SK-N-SH treated with all-trans-retinoic acid at 6 μM for 48 hours (cell line): ENCODE measurements around the gene ZG16.

Source experiments
- ATAC-seq: fragments of 200-7000 bp; cut with Tn5 transposase; 3 replicates; pipeline ENCODE4 v1.9.1; 2020; ENCODE audit warnings: mild to moderate bottlenecking, moderate library complexity
- CSDC2 ChIP-seq: fragments of 250-450 bp; sonication (Bioruptor Pico); IDR thresholded peaks from 2 replicates; pipeline ENCODE4 v1.5.0; 2020; ENCODE audit warnings: mild to moderate bottlenecking, moderate library complexity
- ESRRG ChIP-seq: fragments of 250-450 bp; sonication (Bioruptor Pico); IDR thresholded peaks from 2 replicates; pipeline ENCODE4 v1.6.1; 2021; ENCODE audit warnings: mild to moderate bottlenecking
- GLIS3 ChIP-seq: fragments of 250-450 bp; sonication (Bioruptor Pico); IDR thresholded peaks from 2 replicates; pipeline ENCODE4 v1.5.0; 2020; ENCODE audit warnings: mild to moderate bottlenecking, moderate library complexity
- ISL1 ChIP-seq: fragments of 250-450 bp; sonication (Bioruptor Pico); IDR thresholded peaks from 2 replicates; pipeline ENCODE4 v2.1.2; 2022; ENCODE audit warnings: mild to moderate bottlenecking, moderate library complexity
- PATZ1 ChIP-seq: fragments of 250-450 bp; sonication (Bioruptor Pico); IDR thresholded peaks from 2 replicates; pipeline ENCODE4 v1.8.0; 2020; ENCODE audit warnings: mild to moderate bottlenecking, moderate library complexity, borderline replicate concordance
- PPARA ChIP-seq: fragments of 250-450 bp; sonication (Bioruptor Pico); IDR thresholded peaks from 2 replicates; pipeline ENCODE4 v1.5.0; 2020; ENCODE audit warnings: mild to moderate bottlenecking, borderline replicate concordance
- RARB ChIP-seq: fragments of 250-450 bp; sonication (Bioruptor Pico); IDR thresholded peaks from 2 replicates; pipeline ENCODE4 v1.8.0; 2021; ENCODE audit warnings: mild to moderate bottlenecking, moderate library complexity
- SNAI2 ChIP-seq: fragments of 250-450 bp; sonication (Bioruptor Pico); IDR thresholded peaks from 2 replicates; pipeline ENCODE4 v1.5.0; 2020; ENCODE audit warnings: mild to moderate bottlenecking, moderate library complexity
- TOX ChIP-seq: fragments of 250-450 bp; sonication (Bioruptor Pico); IDR thresholded peaks from 2 replicates; pipeline ENCODE4 v1.8.0; 2021; ENCODE audit warnings: mild to moderate bottlenecking, moderate library complexity, borderline replicate concordance
- ZNF565 ChIP-seq: fragments of 450-650 bp; formaldehyde crosslinking; conservative IDR thresholded peaks from 2 replicates; pipeline ENCODE4 v1.5.0; 2020; ENCODE audit warnings: low read depth, mild to moderate bottlenecking, moderate library complexity
- ZNF70 ChIP-seq: fragments of 450-650 bp; formaldehyde crosslinking; IDR thresholded peaks from 2 replicates; pipeline ENCODE4 v1.5.0; 2020; ENCODE audit warnings: mild to moderate bottlenecking, moderate library complexity
- ZNF8 ChIP-seq: fragments of 450-650 bp; formaldehyde crosslinking; IDR thresholded peaks from 2 replicates; pipeline ENCODE4 v1.5.0; 2020; ENCODE audit warnings: mild to moderate bottlenecking, moderate library complexity
- TF ChIP-seq, protein P1 (sequence below): fragments of 250-450 bp; sonication (Bioruptor Pico); IDR thresholded peaks from 2 replicates; pipeline ENCODE4 v1.8.0; 2021; ENCODE audit warnings: low read depth, mild to moderate bottlenecking, moderate library complexity, borderline replicate concordance
- TF ChIP-seq, protein P2 (sequence below): fragments of 250-450 bp; sonication (Bioruptor Pico); IDR thresholded peaks from 2 replicates; pipeline ENCODE4 v1.5.1; 2020; ENCODE audit warnings: low read depth, mild to moderate bottlenecking, moderate library complexity
- TF ChIP-seq, protein P3 (sequence below): fragments of 250-450 bp; sonication (Bioruptor Pico); IDR thresholded peaks from 2 replicates; pipeline ENCODE4 v1.5.0; 2020; ENCODE audit warnings: mild to moderate bottlenecking, moderate library complexity
- TF ChIP-seq, protein P4 (sequence below): fragments of 250-450 bp; sonication (Bioruptor Pico); IDR thresholded peaks from 2 replicates; pipeline ENCODE4 v1.5.1; 2021; ENCODE audit warnings: mild to moderate bottlenecking, moderate library complexity

Gene ZG16

GRCh38 chr16:29805232-29806098 is 27.4 kb downstream of the ZG16 start:
- ATAC-seq = peak; percentile 70

DNA sequence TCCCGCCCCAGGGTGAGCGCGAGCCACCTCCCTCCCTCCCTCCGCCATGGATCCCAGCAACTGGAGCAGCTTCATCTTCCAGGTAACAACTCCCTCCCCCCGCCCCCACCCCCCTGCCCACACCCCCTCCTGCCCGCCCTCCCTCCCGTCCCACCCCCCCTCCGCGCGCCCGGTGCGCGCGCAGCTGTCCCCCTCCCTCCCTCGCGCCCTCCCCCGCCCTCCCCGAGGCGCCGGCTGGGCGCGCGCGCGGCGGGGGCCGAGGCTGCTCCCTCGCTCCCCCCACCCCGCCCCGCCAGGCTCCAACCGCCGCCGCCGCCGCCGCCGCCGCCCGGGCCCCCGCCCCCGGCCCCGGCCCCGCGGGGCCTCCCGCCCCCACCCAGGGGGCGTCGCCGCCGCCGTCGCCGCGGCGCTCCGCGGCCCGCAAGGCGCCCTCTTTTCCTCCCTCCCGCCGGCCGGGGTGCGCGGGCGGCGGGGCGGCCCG is 28.1 kb downstream of the ZG16 start, which contains the start of gene MAZ:
MAZ (plus strand) TSS at position 431 of the 481 bp plus-strand sequence. CDS start 173 bp downstream, outside the sequence.
- no peak for ATAC-seq
- TF ChIP-seq, protein P1, sequence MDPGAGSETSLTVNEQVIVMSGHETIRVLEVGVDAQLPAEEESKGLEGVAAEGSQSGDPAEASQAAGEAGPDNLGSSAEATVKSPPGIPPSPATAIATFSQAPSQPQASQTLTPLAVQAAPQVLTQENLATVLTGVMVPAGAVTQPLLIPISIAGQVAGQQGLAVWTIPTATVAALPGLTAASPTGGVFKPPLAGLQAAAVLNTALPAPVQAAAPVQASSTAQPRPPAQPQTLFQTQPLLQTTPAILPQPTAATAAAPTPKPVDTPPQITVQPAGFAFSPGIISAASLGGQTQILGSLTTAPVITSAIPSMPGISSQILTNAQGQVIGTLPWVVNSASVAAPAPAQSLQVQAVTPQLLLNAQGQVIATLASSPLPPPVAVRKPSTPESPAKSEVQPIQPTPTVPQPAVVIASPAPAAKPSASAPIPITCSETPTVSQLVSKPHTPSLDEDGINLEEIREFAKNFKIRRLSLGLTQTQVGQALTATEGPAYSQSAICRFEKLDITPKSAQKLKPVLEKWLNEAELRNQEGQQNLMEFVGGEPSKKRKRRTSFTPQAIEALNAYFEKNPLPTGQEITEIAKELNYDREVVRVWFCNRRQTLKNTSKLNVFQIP (CRISPR knock-in tag) = no peak
- TF ChIP-seq, protein P2, sequence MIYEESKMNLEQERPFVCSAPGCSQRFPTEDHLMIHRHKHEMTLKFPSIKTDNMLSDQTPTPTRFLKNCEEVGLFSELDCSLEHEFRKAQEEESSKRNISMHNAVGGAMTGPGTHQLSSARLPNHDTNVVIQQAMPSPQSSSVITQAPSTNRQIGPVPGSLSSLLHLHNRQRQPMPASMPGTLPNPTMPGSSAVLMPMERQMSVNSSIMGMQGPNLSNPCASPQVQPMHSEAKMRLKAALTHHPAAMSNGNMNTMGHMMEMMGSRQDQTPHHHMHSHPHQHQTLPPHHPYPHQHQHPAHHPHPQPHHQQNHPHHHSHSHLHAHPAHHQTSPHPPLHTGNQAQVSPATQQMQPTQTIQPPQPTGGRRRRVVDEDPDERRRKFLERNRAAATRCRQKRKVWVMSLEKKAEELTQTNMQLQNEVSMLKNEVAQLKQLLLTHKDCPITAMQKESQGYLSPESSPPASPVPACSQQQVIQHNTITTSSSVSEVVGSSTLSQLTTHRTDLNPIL (CRISPR knock-in tag) = no peak
- no peak for TF ChIP-seq ESRRG (CRISPR knock-in tag)
- TF ChIP-seq ZNF8 (CRISPR knock-in tag) = no peak
- TF ChIP-seq ZNF70 (CRISPR knock-in tag) = no peak
- TF ChIP-seq CSDC2 (CRISPR knock-in tag) = no peak
- no peak for TF ChIP-seq ZNF565 (CRISPR knock-in tag)
- TF ChIP-seq, protein P3, sequence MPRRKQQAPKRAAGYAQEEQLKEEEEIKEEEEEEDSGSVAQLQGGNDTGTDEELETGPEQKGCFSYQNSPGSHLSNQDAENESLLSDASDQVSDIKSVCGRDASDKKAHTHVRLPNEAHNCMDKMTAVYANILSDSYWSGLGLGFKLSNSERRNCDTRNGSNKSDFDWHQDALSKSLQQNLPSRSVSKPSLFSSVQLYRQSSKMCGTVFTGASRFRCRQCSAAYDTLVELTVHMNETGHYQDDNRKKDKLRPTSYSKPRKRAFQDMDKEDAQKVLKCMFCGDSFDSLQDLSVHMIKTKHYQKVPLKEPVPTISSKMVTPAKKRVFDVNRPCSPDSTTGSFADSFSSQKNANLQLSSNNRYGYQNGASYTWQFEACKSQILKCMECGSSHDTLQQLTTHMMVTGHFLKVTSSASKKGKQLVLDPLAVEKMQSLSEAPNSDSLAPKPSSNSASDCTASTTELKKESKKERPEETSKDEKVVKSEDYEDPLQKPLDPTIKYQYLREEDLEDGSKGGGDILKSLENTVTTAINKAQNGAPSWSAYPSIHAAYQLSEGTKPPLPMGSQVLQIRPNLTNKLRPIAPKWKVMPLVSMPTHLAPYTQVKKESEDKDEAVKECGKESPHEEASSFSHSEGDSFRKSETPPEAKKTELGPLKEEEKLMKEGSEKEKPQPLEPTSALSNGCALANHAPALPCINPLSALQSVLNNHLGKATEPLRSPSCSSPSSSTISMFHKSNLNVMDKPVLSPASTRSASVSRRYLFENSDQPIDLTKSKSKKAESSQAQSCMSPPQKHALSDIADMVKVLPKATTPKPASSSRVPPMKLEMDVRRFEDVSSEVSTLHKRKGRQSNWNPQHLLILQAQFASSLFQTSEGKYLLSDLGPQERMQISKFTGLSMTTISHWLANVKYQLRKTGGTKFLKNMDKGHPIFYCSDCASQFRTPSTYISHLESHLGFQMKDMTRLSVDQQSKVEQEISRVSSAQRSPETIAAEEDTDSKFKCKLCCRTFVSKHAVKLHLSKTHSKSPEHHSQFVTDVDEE (CRISPR knock-in tag) = no peak
- no peak for TF ChIP-seq SNAI2 (CRISPR knock-in tag)
- TF ChIP-seq PPARA = no peak

More at GRCh38 chr16:29805232-29806098, 27.4 kb downstream of the ZG16 start:
- TF ChIP-seq GLIS3 (CRISPR knock-in tag) = peak; percentile 63; the same call in 1 of the 2 replicates
- TF ChIP-seq TOX = no peak
- TF ChIP-seq ZNF565 (CRISPR knock-in tag) = 0 out of 2 replicates have a peak, but pooled peaks have one; percentile 19
- TF ChIP-seq, protein P4, sequence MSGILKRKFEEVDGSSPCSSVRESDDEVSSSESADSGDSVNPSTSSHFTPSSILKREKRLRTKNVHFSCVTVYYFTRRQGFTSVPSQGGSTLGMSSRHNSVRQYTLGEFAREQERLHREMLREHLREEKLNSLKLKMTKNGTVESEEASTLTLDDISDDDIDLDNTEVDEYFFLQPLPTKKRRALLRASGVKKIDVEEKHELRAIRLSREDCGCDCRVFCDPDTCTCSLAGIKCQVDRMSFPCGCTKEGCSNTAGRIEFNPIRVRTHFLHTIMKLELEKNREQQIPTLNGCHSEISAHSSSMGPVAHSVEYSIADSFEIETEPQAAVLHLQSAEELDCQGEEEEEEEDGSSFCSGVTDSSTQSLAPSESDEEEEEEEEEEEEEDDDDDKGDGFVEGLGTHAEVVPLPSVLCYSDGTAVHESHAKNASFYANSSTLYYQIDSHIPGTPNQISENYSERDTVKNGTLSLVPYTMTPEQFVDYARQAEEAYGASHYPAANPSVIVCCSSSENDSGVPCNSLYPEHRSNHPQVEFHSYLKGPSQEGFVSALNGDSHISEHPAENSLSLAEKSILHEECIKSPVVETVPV (CRISPR knock-in tag) = no peak
- TF ChIP-seq ZNF70 (CRISPR knock-in tag) = no peak
- no peak for TF ChIP-seq ISL1 (CRISPR knock-in tag)
- 0 out of 2 replicates have a peak, but pooled peaks have one; percentile 47 for TF ChIP-seq RARB (CRISPR knock-in tag)
- TF ChIP-seq, protein P3 (CRISPR knock-in tag) = peak; percentile 94
- 0 out of 2 replicates have a peak, but pooled peaks have one; percentile 27 for TF ChIP-seq PATZ1 (CRISPR knock-in tag)
- peak; percentile 88; the same call in 1 of the 2 replicates for TF ChIP-seq SNAI2 (CRISPR knock-in tag)
- TF ChIP-seq, protein P1 (CRISPR knock-in tag) = no peak
- 0 out of 2 replicates have a peak, but pooled peaks have one; percentile 78 for TF ChIP-seq CSDC2 (CRISPR knock-in tag)
